H1 (cell line): Measurements from ENCODE around the gene FOSL1. TPM values are rescaled to one million over a fixed set of nuclear protein-coding genes. Genes with fewer than 3 reads are reported as not detected.

Source experiments
- CHD2 ChIP-seq: IDR thresholded peaks from 2 replicates; pipeline ENCODE4 v1.6.1; 2012; ENCODE audit warnings: low read length, improper control_type of control experiment
- RAD21 ChIP-seq, 2 experiments: IDR thresholded peaks in 1 of 2; conservative IDR thresholded peaks in 1 of 2; 2 replicates each; pipeline ENCODE4 v1.6.1; 2011; ENCODE audit warnings: low read depth in 2 of 2, low read length in 2 of 2, improper control_type of control experiment in 1 of 2, inconsistent platforms in 1 of 2, mild to moderate bottlenecking in 1 of 2, moderate library complexity in 1 of 2
- polyA plus RNA-seq, 7 experiments: library from polyadenylated mRNA; depleted of rRNA in 3 of 7; stranded (reverse) in 5 of 7; unstranded in 2 of 7; fragments of >200 nt in 5 of 7; fragments of 200-250 nt in 2 of 7; gene quantifications; 1 replicate in 5 of 7; 2 replicates in 1 of 7; 4 replicates in 1 of 7; pipeline versions ENCODE4 v1.2.1 to v1.2.3, GENCODE V29; 2011 to 2013; ENCODE audit warnings: missing spikeins in 2 of 7, mixed read lengths in 2 of 7
- total RNA-seq: library from RNA; stranded (reverse); fragmentation: NEBNext Ultra II Directional; extraction: Animal tissue kit (Norgen Biotek cat#: 25700); gene quantifications from 2 replicates; pipeline ENCODE4 v1.2.1, GENCODE V29; 2021

Gene FOSL1
- total and polyA plus RNA-seq, 2 of the 8 experiments (the other 6 are each of a cell fraction or from before 2014, with no cell fraction given), result 6.3 to 7.2 TPM

- 0 out of 4 replicates have a peak, but pooled peaks of 1 of the 2 experiments have one; percentile 3 for TF ChIP-seq RAD21 (IDR thresholded peaks at IDR 0.05 in 1 of 2, conservative IDR thresholded peaks at IDR 0.05 in 1 of 2; ENCODE audit: low read depth in 2 of 2, low read length in 2 of 2)
- no peak for TF ChIP-seq CHD2
Observed at GRCh38 chr11:65871811-65872548, 28.2 kb downstream of the FOSL1 start (continued).
